GM12878 (cell line): ENCODE data around the gene PPP1R18. TPM values are rescaled to one million over a fixed set of nuclear protein-coding genes. Genes with fewer than 3 reads are reported as not detected.

Experiments
- ATAC-seq: fragments of 200-7000 bp; cut with Tn5 transposase; 3 replicates; pipeline ENCODE4 v1.9.1; 2020; ENCODE audit warnings: mild to moderate bottlenecking, moderate library complexity
- BruUV-seq: library from RNA; stranded (reverse); fragments of 400-500 nt; replicated peaks from 2 replicates; lab custom pipeline; 2021; lab: Mats Ljungman, UMichigan
- CTCF ChIA-PET: fragments of 300-600 bp; sonication (Branson Sonifier 250); formaldehyde crosslinking; extraction: SDS; loops from one replicate; lab custom pipeline; 2021; ENCODE audit warnings: inconsistent platforms; lab: Yijun Ruan, JAX
- POLR2A ChIA-PET: fragments of 350-600 bp; formaldehyde crosslinking; extraction: SDS; loops from one replicate; lab custom pipeline; 2021; ENCODE audit warnings: inconsistent platforms; lab: Charles Lee
- RAD21 ChIA-PET: fragments of 300-600 bp; sonication (Branson Sonifier 250); formaldehyde crosslinking; loops from one replicate; lab custom pipeline; 2023; ENCODE audit warnings: antibody characterized with exemption; ENCODE audit not compliant: unreplicated experiment; lab: Charles Lee
- SMC1A ChIA-PET: fragments of 300-600 bp; sonication (Branson Sonifier 250); formaldehyde crosslinking; loops from one replicate; lab custom pipeline; 2023; ENCODE audit not compliant: unreplicated experiment, uncharacterized antibody; lab: Charles Lee
- DNase-seq: peaks from one replicate; pipeline ENCODE4 v3.0.0-alpha.2; 2011; ENCODE audit warnings: low read depth, low spot score
- FAIRE-seq: peaks from 3 replicates; lab custom pipeline; 2011; peaks lifted over from hg19 to GRCh38; lab: Jason Lieb, UNC
- H2AFZ ChIP-seq: 2 replicates; pipeline ENCODE4 v1.6.0; 2011; ENCODE audit warnings: low read depth, low read length, control low read depth; ENCODE audit not compliant: control insufficient read depth
- H3K27ac ChIP-seq: 2 replicates; pipeline ENCODE4 v1.5.1; 2011; ENCODE audit warnings: control low read depth; ENCODE audit not compliant: control insufficient read depth, insufficient read depth
- H3K27me3 ChIP-seq, 2 experiments: replicated peaks in 1 of 2; 2 replicates each; pipeline versions ENCODE4 v1.6.0 to v1.6.1; 2011; ENCODE audit warnings: low read length in 1 of 2; ENCODE audit not compliant: control insufficient read depth in 2 of 2, insufficient read depth in 2 of 2
- H3K36me3 ChIP-seq, 2 experiments: 2 replicates each; pipeline ENCODE4 v1.5.1; 2011; ENCODE audit warnings: low read length in 1 of 2; ENCODE audit not compliant: control insufficient read depth in 2 of 2, insufficient read depth in 2 of 2
- H3K4me1 ChIP-seq: 2 replicates; pipeline ENCODE4 v1.6.1; 2011; ENCODE audit warnings: mild to moderate bottlenecking, low read length, moderate library complexity, mixed read lengths; ENCODE audit not compliant: control insufficient read depth, insufficient read depth
- H3K4me2 ChIP-seq: 2 replicates; pipeline ENCODE4 v1.6.0; 2011; ENCODE audit warnings: control low read depth; ENCODE audit not compliant: control insufficient read depth, insufficient read depth
- H3K4me3 ChIP-seq: fragments of 200-600 bp; sonication (generic); 2 replicates; pipeline ENCODE4 v1.5.1; 2016
- H3K79me2 ChIP-seq: 2 replicates; pipeline ENCODE4 v1.6.0; 2011; ENCODE audit warnings: low read length; ENCODE audit not compliant: control insufficient read depth, insufficient read depth
- H3K9ac ChIP-seq: 2 replicates; pipeline ENCODE4 v1.8.0; 2011; ENCODE audit warnings: low read length, control low read depth, mixed read lengths; ENCODE audit not compliant: control insufficient read depth, insufficient read depth
- H3K9me3 ChIP-seq: replicated peaks from 3 replicates; pipeline ENCODE4 v1.5.1; 2011; ENCODE audit warnings: mild to moderate bottlenecking, low read length; ENCODE audit not compliant: control insufficient read depth, insufficient read depth
- H4K20me1 ChIP-seq: 2 replicates; pipeline ENCODE4 v1.6.0; 2011; ENCODE audit not compliant: control insufficient read depth, insufficient read depth
- BCL11A ChIP-seq: IDR thresholded peaks from 2 replicates; pipeline ENCODE4 v1.6.1; 2011; ENCODE audit warnings: low read depth, low read length
- CEBPB ChIP-seq, 2 experiments: fragments of 150-350 bp in 1 of 2; IDR thresholded peaks; 2 replicates each; pipeline ENCODE4 v1.6.1; 2012 to 2014; ENCODE audit warnings: low read depth in 2 of 2, low read length in 2 of 2, borderline replicate concordance in 1 of 2, inconsistent platforms in 1 of 2
- CHD4 ChIP-seq: fragments of 200-600 bp; sonication (generic); IDR thresholded peaks from 2 replicates; pipeline ENCODE4 v1.6.1; 2016; ENCODE audit warnings: mild to moderate bottlenecking
- CREB1 ChIP-seq: IDR thresholded peaks from 2 replicates; pipeline ENCODE4 v1.6.1; 2012; ENCODE audit warnings: low read depth, mild to moderate bottlenecking, inconsistent platforms
- CTCF ChIP-seq, 3 experiments: IDR thresholded peaks in 2 of 3; conservative IDR thresholded peaks in 1 of 3; 2 replicates each; pipeline ENCODE4 v1.5.1; 2011; ENCODE audit warnings: low read depth in 3 of 3, low read length in 3 of 3, mild to moderate bottlenecking in 3 of 3, control low read depth in 2 of 3, moderate library complexity in 2 of 3, inconsistent platforms in 1 of 3, mixed read lengths in 1 of 3; ENCODE audit not compliant: control insufficient read depth in 2 of 3, insufficient read depth in 1 of 3; ENCODE audit errors: extremely low read depth in 1 of 3
- FOXK2 ChIP-seq: fragments of 450-650 bp; IDR thresholded peaks from 2 replicates; pipeline ENCODE4 v1.6.1; 2017; ENCODE audit warnings: mild to moderate bottlenecking, moderate library complexity
- GATAD2B ChIP-seq: fragments of 450-650 bp; conservative IDR thresholded peaks from 2 replicates; pipeline ENCODE4 v1.6.1; 2017; ENCODE audit warnings: low read depth, mild to moderate bottlenecking, moderate library complexity
- HDGF ChIP-seq: fragments of 450-650 bp; IDR thresholded peaks from 2 replicates; pipeline ENCODE4 v1.6.1; 2016; ENCODE audit warnings: antibody characterized with exemption
- IRF4 ChIP-seq: IDR thresholded peaks from 2 replicates; pipeline ENCODE4 v1.6.1; 2011; ENCODE audit warnings: low read depth, low read length
- SRF ChIP-seq, 2 experiments: IDR thresholded peaks; 2 replicates each; pipeline ENCODE4 v1.6.1; 2011; ENCODE audit warnings: low read depth in 2 of 2, low read length in 2 of 2, mild to moderate bottlenecking in 1 of 2, moderate library complexity in 1 of 2
- ZNF274 ChIP-seq: IDR thresholded peaks from one replicate; pipeline ENCODE4 v1.8.0; 2011; ENCODE audit not compliant: insufficient read length, insufficient read depth
- ZNF384 ChIP-seq: IDR thresholded peaks from 2 replicates; pipeline ENCODE4 v1.6.1; 2012; ENCODE audit warnings: low read depth, mild to moderate bottlenecking, low read length, improper control_type of control experiment, borderline replicate concordance
- WGBS: methylation state at CpG from one replicate; pipeline ENCODE4 v1.1.6; 2016; ENCODE audit warnings: low lambda C conversion rate; ENCODE audit not compliant: insufficient replicate concordance, insufficient coverage; ENCODE audit errors: missing lambda C conversion rate; 5-methylcytosine and 5-hydroxymethylcytosine counted together
- in situ Hi-C: fragments of 300-500 bp; cut with MboI; formaldehyde crosslinking; loops from 9 replicates; pipeline ENCODE4 v1.14.3; 2018; ENCODE audit warnings: mixed read lengths
- intact Hi-C: fragments of 100-400 bp; cut with micrococcal nuclease; formaldehyde crosslinking; loops from one replicate; pipeline ENCODE4 v1.14.2; 2022; ENCODE audit not compliant: unreplicated experiment
- polyA plus RNA-seq, 11 experiments: library from polyadenylated mRNA; depleted of rRNA in 4 of 11; unstranded in 6 of 11; stranded (reverse) in 5 of 11; fragments of >200 nt; fragmentation: Nextera tagmentation in 4 of 11; fragmentation: Illumina TruSeq in 1 of 11; extraction: Ambion mirVana in 4 of 11; extraction: Trizol in 1 of 11; gene quantifications; 1 replicate in 1 of 11; 2 replicates in 10 of 11; pipeline versions ENCODE4 v1.2.1 to v1.2.3, GENCODE V29; 2011 to 2016; ENCODE audit warnings: inconsistent platforms in 2 of 11, missing spikeins in 2 of 11, low read depth in 1 of 11
- total RNA-seq, 4 experiments: library from RNA; depleted of rRNA in 3 of 4; stranded (reverse); fragments of >200 nt in 3 of 4; fragmentation: Illumina TruSeq in 1 of 4; extraction: Trizol in 1 of 4; gene quantifications; 2 replicates each; pipeline versions ENCODE4 v1.2.1 to v1.2.3, GENCODE V29; 2013 to 2021
- TF ChIP-seq, protein P1 (sequence below): fragments of 450-650 bp; IDR thresholded peaks from 2 replicates; pipeline ENCODE4 v1.6.1; 2017; ENCODE audit warnings: mild to moderate bottlenecking, moderate library complexity
- TF ChIP-seq, protein P2 (sequence below): IDR thresholded peaks from 2 replicates; pipeline ENCODE4 v1.6.1; 2011; ENCODE audit warnings: low read depth, low read length, improper control_type of control experiment, borderline replicate concordance

The PPP1R18 gene
- total and polyA plus RNA-seq, 10 of the 15 experiments (the other 5 are each of a cell fraction or from before 2014, with no cell fraction given) = 21.0 to 119 (median 52.6) TPM

DNA sequence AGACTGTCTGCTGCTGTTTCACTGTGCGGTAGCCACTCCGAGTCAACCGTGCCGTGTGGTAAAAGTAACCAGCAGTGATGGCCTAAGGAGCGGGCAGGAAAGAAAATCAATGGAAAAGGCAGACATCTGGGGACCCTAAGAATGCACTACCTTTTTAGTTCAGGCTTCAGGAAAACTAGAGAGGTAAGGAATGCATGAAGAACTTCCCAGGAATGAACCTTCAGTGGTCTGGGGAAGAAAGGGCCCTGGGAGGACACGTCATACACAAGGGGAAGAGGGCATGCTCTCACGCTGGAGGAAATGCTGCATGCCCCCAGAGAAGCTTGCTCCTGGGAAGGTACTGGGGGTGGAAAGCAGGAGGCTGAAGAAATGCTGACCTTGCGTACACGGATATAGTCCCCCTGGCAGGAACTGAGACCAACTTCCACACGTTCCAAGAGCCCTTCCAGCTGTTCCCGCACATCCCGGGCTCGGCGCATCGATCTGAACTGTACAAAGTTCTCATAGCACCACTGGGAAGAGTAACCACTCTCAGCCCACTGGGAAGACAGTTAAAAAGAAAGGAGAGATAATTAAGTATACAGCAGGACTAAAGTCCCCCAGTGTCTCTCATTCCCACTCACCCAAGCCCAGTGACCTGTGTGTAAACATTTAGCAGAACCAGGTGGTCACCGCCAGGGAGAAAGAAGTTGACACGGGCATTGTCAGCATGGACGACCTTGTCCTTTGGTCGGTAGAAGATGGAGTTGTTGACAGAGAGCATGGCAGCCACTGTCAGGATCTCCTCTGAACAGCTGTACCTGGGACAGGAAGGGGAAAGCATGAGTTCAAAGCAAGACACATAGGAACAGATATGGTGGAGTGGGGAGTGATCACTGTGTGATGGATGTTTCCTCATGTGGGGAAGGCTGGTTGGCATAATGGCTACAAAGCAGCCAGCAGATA, 31.4 kb downstream of the PPP1R18 start (continued):
- TF ChIP-seq, protein P1, sequence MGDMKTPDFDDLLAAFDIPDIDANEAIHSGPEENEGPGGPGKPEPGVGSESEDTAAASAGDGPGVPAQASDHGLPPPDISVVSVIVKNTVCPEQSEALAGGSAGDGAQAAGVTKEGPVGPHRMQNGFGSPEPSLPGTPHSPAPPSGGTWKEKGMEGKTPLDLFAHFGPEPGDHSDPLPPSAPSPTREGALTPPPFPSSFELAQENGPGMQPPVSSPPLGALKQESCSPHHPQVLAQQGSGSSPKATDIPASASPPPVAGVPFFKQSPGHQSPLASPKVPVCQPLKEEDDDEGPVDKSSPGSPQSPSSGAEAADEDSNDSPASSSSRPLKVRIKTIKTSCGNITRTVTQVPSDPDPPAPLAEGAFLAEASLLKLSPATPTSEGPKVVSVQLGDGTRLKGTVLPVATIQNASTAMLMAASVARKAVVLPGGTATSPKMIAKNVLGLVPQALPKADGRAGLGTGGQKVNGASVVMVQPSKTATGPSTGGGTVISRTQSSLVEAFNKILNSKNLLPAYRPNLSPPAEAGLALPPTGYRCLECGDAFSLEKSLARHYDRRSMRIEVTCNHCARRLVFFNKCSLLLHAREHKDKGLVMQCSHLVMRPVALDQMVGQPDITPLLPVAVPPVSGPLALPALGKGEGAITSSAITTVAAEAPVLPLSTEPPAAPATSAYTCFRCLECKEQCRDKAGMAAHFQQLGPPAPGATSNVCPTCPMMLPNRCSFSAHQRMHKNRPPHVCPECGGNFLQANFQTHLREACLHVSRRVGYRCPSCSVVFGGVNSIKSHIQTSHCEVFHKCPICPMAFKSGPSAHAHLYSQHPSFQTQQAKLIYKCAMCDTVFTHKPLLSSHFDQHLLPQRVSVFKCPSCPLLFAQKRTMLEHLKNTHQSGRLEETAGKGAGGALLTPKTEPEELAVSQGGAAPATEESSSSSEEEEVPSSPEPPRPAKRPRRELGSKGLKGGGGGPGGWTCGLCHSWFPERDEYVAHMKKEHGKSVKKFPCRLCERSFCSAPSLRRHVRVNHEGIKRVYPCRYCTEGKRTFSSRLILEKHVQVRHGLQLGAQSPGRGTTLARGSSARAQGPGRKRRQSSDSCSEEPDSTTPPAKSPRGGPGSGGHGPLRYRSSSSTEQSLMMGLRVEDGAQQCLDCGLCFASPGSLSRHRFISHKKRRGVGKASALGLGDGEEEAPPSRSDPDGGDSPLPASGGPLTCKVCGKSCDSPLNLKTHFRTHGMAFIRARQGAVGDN = no peak
- TF ChIP-seq, all 136 proteins: peak for 0

GRCh38 chr6:30651143-30651542, 35.3 kb downstream of the PPP1R18 start:
- no peak for FAIRE-seq
- Histone ChIP-seq H4K20me1 (no peaks in the 10 kb centered on the region), H3K27me3 (no peaks in the 10 kb centered on the region), H3K36me3 (peaks cover 11 to 17% of the 10 kb centered on the region in 2 experiments), H2AFZ (no peak overlapping the region), H3K9me3 (no peaks in the 10 kb centered on the region), H3K9ac (no peak overlapping the region), H3K4me1 (peaks cover 2% of the 10 kb centered on the region; the same call in 1 of the 2 replicates), H3K27ac (no peak overlapping the region), H3K4me2 (no peak overlapping the region), H3K4me3 (no peak overlapping the region), H3K79me2 (peaks cover 16% of the 10 kb centered on the region)
- no peak for ATAC-seq
- ChIA-PET RAD21 (no interaction called here), POLR2A (interaction anchor here (0.6 to 1.4 kb wide), 3 partner anchors 11 to 907 kb away, joined by 3 read pairs; no protein-coding TSS in a partner anchor), CTCF (interaction anchor here (1.2 to 1.4 kb wide), 2 partner anchors 27 to 41 kb away, joined by 3 read pairs; no protein-coding TSS in a partner anchor), SMC1A (interaction anchor here (0.7 to 0.8 kb wide), 2 partner anchors 19 to 72 kb away, joined by 3 read pairs; no protein-coding TSS in a partner anchor)
- 50% methylated on average over 11 of the region's 12 CpGs for WGBS
- DNase-seq = no peak
- intact Hi-C loops = no loop called here
- no TSS peak for BruUV-seq
- in situ Hi-C loops = no loop called here
- TF ChIP-seq FOXK2 = no peak
- no peak for TF ChIP-seq HDGF
- no peak for TF ChIP-seq IRF4
- TF ChIP-seq ZNF274 = no peak
- TF ChIP-seq CREB1 = no peak
- TF ChIP-seq CEBPB (IDR thresholded peaks at IDR 0.05; ENCODE audit: borderline replicate concordance in 1 of 2, low read depth in 2 of 2, low read length in 2 of 2) = no peak
- TF ChIP-seq, protein P2, sequence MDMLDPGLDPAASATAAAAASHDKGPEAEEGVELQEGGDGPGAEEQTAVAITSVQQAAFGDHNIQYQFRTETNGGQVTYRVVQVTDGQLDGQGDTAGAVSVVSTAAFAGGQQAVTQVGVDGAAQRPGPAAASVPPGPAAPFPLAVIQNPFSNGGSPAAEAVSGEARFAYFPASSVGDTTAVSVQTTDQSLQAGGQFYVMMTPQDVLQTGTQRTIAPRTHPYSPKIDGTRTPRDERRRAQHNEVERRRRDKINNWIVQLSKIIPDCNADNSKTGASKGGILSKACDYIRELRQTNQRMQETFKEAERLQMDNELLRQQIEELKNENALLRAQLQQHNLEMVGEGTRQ = no peak
- TF ChIP-seq ZNF384 = no peak
- no peak for TF ChIP-seq CHD4
- no peak for TF ChIP-seq CTCF (IDR thresholded peaks at IDR 0.05 in 2 of 3, conservative IDR thresholded peaks at IDR 0.05 in 1 of 3; ENCODE audit: control insufficient read depth in 2 of 3, extremely low read depth in 1 of 3, insufficient read depth in 1 of 3, low read depth in 3 of 3, low read length in 3 of 3)
- TF ChIP-seq GATAD2B = no peak
- TF ChIP-seq SRF (IDR thresholded peaks at IDR 0.05; ENCODE audit: low read depth in 2 of 2, low read length in 2 of 2) = no peak
- TF ChIP-seq BCL11A = no peak
